Mucosa of descending colon (tissue), 3 donors: ENCODE data around the gene PRDM16. TPM values are rescaled to one million over a fixed set of nuclear protein-coding genes. Genes with fewer than 3 reads are reported as not detected.

ENCODE experiments used
- ATAC-seq: fragments of 200-7000 bp; cut with Tn5 transposase; one replicate; pipeline ENCODE4 v1.9.1; 2020; ENCODE audit warnings: mild to moderate bottlenecking, moderate library complexity
- DNase-seq, 3 donors: peaks; one replicate each; pipeline ENCODE4 v3.0.0-alpha.2; 2020
- H3K36me3 ChIP-seq: fragments of 200-600 bp; one replicate; pipeline ENCODE4 v1.8.0; 2021; ENCODE audit warnings: low read depth, mild to moderate bottlenecking
- H3K4me1 ChIP-seq: fragments of 200-600 bp; one replicate; pipeline ENCODE4 v1.8.0; 2021; ENCODE audit warnings: low read depth, mild to moderate bottlenecking
- H3K4me3 ChIP-seq: fragments of 200-600 bp; one replicate; pipeline ENCODE4 v1.8.0; 2021; ENCODE audit warnings: mild to moderate bottlenecking
- H3K9me3 ChIP-seq: fragments of 200-600 bp; one replicate; pipeline ENCODE4 v1.8.0; 2021; ENCODE audit warnings: mild to moderate bottlenecking
- intact Hi-C, 2 donors: fragments of 100-400 bp; cut with DNase I in 1 of 2; cut with micrococcal nuclease in 1 of 2; formaldehyde crosslinking; loops; one replicate each; pipeline versions ENCODE4 v1.11.0 to v1.11.1; 2022; cut with DNase I, micrococcal nuclease
- total RNA-seq, 3 donors: library from RNA; stranded (reverse); fragmentation: NEBNext Ultra II Directional in 2 of 3; extraction: Animal tissue kit (Norgen Biotek cat#: 25700) in 2 of 3; gene quantifications; one replicate each; pipeline versions ENCODE4 v1.2.1 to v1.2.4, GENCODE V29; 2021 to 2023
- TF ChIP-seq, protein P1 (sequence below): fragments of 200-600 bp; IDR thresholded peaks from one replicate; pipeline ENCODE4 v1.8.0; 2022; ENCODE audit warnings: antibody characterized with exemption, mild to moderate bottlenecking
- donor health status: DM: no; HTN: no; CAD: no; lungs with moderate emphysema.
- donor health status: DM: no; HTN: no; CAD: no.
- donor health status: DM: no; HTN: yes; CAD: no.

Gene PRDM16
- total RNA-seq, 3 donors from 2014 or later: 1.6 to 2.5 (median 2.4) TPM

DNA sequence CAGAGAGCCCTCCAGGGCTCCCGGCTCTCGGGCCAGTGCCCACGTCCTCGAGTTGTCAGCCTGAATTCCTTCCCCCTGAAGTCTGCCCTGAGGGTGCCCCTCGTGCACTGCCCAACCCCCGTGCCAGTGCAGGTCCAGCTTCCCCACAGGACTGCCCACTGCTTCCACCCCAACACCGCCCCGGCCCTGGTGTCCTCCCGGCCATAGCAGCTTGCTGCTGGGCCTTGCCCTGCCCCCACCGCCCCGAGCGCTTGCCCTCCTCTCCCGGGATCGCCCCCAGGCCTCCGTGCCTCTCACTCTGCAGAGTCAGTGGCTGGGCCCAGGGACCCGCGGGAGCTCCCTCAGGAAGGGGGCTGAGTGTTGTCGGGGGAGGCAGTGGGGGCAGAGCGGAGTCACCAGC lies 361.4 kb downstream of the PRDM16 start:
- Histone ChIP-seq H3K9me3 (no peaks in the 10 kb centered on the region), H3K4me1 (no peaks in the 10 kb centered on the region), H3K4me3 (no peak overlapping the region), H3K36me3 (no peaks in the 10 kb centered on the region)
- DNase-seq: peak in 1 of 3 donors; percentile 43
- no peak for ATAC-seq
- intact Hi-C loops: no loop called here
- TF ChIP-seq, protein P1, sequence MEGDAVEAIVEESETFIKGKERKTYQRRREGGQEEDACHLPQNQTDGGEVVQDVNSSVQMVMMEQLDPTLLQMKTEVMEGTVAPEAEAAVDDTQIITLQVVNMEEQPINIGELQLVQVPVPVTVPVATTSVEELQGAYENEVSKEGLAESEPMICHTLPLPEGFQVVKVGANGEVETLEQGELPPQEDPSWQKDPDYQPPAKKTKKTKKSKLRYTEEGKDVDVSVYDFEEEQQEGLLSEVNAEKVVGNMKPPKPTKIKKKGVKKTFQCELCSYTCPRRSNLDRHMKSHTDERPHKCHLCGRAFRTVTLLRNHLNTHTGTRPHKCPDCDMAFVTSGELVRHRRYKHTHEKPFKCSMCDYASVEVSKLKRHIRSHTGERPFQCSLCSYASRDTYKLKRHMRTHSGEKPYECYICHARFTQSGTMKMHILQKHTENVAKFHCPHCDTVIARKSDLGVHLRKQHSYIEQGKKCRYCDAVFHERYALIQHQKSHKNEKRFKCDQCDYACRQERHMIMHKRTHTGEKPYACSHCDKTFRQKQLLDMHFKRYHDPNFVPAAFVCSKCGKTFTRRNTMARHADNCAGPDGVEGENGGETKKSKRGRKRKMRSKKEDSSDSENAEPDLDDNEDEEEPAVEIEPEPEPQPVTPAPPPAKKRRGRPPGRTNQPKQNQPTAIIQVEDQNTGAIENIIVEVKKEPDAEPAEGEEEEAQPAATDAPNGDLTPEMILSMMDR: no peak

DNA sequence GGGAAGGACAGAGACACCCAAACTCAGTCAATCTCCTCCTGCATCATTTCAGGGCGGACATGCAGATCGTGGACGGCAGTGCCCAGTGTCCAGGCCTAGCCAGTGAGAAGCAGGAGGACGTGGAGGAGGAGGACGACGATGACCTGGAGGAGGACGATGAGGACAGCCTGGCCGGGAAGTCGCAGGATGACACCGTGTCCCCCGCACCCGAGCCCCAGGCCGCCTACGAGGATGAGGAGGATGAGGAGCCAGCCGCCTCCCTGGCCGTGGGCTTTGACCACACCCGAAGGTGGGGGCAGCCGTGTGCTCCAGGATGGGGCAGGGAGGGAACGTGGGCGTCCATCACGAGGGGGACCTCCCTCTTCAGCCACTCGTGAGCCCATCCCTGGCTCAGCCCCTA lies 361.8 kb downstream of the PRDM16 start:
- TF ChIP-seq, protein P1: no peak
- no peaks in the 10 kb centered on the region for H3K9me3 ChIP-seq
- H3K4me3 ChIP-seq: no peak overlapping the region
- H3K36me3 ChIP-seq: no peaks in the 10 kb centered on the region
- intact Hi-C loops: no loop called here
- ATAC-seq: no peak
- DNase-seq: peak in 1 of 3 donors; percentile 32
- no peaks in the 10 kb centered on the region for H3K4me1 ChIP-seq

DNA sequence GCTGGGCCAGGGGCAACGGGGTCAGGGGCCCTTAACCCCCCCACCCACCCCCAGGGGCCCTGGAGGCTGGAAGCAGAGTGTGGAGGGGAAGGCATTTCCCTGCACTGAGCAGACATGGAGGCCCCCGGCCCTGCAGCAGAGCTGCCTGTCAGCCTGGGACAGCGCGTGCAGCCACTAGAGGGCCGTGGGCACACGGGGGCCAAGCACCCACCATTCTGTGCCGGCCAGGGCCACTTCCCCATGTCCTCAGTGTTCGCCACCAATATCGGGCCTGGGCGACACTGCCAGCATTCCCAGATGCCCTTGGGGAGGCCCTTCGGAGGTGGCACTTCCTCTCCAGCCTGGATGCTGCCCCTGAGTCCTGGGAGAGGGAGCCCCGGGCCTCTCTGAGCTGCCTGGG lies 362.3 kb downstream of the PRDM16 start:
- ATAC-seq (no peak), DNase-seq (peak in 1 of 3 donors; percentile 34)
- H3K4me3 ChIP-seq: no peak overlapping the region
- no peaks in the 10 kb centered on the region for H3K9me3 ChIP-seq
- TF ChIP-seq, protein P1: no peak
- H3K36me3 ChIP-seq: no peaks in the 10 kb centered on the region
- no peaks in the 10 kb centered on the region for H3K4me1 ChIP-seq
- intact Hi-C loops: no loop called here

DNA sequence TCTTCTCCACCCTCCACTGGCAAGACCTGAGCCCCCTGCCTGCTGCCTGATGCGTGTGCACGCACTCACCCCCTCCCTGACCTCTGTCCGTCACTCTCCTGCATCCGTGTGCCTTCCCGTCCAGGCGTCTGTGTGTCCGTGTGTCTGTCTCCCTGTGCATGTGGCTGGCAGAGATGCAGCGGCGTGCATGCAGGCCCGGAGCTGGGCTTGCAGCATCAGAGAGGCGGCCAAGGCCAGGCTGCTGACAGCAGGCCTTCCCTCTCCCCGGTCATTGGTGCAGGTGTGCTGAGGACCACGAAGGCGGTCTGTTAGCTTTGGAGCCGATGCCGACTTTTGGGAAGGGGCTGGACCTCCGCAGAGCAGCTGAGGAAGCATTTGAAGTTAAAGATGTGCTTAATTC lies 362.7 kb downstream of the PRDM16 start:
- Histone ChIP-seq H3K36me3 (no peaks in the 10 kb centered on the region), H3K4me1 (no peaks in the 10 kb centered on the region), H3K4me3 (no peak overlapping the region), H3K9me3 (no peaks in the 10 kb centered on the region)
- TF ChIP-seq, protein P1: no peak
- DNase-seq (peak in 1 of 3 donors; percentile 16), ATAC-seq (no peak)
- intact Hi-C loops: no loop called here

DNA sequence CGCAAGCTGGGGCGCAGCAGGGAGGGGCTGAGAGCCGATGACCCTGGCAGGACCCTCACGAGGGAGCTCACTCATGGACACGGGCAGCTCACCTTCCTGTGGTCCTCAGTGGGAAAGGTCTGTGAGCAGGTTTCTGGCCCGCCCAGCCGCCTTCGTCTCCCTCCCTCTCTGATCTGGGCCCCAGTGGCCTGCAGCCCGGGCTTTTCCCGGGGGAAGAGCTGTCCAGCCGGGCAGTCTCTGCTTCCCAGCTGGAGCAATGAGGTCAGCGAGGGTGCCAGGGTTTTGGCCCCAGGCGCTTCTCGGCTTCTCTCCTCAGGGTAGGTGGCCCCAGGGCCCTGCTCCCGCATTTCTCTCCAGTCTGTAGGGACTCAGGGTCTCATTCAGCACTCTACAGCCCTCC lies 363.3 kb downstream of the PRDM16 start:
- intact Hi-C loops: no loop called here
- TF ChIP-seq, protein P1: no peak
- Histone ChIP-seq H3K4me3 (no peak overlapping the region), H3K36me3 (no peaks in the 10 kb centered on the region), H3K4me1 (no peaks in the 10 kb centered on the region), H3K9me3 (no peaks in the 10 kb centered on the region)
- DNase-seq (peak in 1 of 3 donors; percentile 31), ATAC-seq (no peak)

DNA sequence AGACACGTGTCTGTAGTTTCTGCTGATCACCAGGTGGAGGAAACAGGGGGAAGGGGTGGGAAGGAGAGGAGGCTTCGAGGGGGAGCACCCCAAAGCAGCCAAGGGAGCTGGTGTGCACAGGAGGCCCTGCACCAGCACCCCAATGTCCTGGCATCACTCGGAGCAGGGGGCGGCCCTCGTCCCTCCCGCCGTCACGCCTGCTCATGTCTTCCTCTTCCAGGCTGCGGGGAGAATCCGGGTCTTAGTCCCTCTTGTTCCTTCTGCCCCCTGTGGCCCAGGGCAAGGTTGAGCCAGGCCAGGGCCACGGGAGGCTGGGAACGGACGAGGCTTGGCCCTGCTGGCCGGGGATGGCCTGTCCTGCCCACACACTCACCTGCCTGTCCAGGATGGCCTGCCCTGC lies 364.1 kb downstream of the PRDM16 start:
- DNase-seq (peak in 1 of 3 donors; percentile 38), ATAC-seq (no peak)
- Histone ChIP-seq H3K4me3 (no peak overlapping the region), H3K9me3 (no peaks in the 10 kb centered on the region), H3K36me3 (no peaks in the 10 kb centered on the region), H3K4me1 (no peaks in the 10 kb centered on the region)
- TF ChIP-seq, protein P1: no peak
- intact Hi-C loops: no loop called here
